ENCODE measurements around the gene RAB36.

DNA sequence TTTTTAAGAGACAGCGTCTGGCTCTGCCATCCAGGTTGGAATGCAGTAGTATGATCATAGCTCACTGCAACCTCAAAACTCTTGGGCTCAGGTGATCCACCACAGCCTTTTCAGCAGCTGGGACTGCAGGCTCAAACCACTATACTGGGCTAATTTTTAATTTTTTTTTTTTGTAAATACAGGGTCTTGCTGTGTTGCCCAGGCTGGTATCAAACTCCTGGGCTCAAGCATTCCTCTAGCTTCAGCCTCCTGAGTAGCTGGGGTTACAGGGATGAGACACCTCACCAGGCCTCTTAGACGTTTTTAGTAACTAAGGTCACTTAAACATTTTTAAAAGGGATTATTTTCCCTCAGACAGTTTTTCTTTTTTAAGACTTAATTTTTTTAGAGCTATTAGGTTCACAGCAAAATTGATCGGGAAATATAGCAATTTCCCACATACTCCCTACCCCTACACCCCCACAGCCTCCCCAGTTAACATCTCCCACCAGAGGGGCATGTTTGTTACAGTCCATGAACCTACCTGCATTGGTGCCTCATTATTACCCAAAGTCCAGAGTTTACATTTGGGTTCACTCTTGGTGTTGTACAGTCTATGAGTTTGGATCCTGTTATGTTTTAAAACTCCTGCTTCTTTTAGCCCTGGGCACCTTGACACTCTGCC lies 39.0 kb downstream of the RAB36 start:
- TF ChIP-seq, protein P1, sequence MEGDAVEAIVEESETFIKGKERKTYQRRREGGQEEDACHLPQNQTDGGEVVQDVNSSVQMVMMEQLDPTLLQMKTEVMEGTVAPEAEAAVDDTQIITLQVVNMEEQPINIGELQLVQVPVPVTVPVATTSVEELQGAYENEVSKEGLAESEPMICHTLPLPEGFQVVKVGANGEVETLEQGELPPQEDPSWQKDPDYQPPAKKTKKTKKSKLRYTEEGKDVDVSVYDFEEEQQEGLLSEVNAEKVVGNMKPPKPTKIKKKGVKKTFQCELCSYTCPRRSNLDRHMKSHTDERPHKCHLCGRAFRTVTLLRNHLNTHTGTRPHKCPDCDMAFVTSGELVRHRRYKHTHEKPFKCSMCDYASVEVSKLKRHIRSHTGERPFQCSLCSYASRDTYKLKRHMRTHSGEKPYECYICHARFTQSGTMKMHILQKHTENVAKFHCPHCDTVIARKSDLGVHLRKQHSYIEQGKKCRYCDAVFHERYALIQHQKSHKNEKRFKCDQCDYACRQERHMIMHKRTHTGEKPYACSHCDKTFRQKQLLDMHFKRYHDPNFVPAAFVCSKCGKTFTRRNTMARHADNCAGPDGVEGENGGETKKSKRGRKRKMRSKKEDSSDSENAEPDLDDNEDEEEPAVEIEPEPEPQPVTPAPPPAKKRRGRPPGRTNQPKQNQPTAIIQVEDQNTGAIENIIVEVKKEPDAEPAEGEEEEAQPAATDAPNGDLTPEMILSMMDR (IDR thresholded peaks at IDR 0.05) = no peak
- TF ChIP-seq, protein P2, sequence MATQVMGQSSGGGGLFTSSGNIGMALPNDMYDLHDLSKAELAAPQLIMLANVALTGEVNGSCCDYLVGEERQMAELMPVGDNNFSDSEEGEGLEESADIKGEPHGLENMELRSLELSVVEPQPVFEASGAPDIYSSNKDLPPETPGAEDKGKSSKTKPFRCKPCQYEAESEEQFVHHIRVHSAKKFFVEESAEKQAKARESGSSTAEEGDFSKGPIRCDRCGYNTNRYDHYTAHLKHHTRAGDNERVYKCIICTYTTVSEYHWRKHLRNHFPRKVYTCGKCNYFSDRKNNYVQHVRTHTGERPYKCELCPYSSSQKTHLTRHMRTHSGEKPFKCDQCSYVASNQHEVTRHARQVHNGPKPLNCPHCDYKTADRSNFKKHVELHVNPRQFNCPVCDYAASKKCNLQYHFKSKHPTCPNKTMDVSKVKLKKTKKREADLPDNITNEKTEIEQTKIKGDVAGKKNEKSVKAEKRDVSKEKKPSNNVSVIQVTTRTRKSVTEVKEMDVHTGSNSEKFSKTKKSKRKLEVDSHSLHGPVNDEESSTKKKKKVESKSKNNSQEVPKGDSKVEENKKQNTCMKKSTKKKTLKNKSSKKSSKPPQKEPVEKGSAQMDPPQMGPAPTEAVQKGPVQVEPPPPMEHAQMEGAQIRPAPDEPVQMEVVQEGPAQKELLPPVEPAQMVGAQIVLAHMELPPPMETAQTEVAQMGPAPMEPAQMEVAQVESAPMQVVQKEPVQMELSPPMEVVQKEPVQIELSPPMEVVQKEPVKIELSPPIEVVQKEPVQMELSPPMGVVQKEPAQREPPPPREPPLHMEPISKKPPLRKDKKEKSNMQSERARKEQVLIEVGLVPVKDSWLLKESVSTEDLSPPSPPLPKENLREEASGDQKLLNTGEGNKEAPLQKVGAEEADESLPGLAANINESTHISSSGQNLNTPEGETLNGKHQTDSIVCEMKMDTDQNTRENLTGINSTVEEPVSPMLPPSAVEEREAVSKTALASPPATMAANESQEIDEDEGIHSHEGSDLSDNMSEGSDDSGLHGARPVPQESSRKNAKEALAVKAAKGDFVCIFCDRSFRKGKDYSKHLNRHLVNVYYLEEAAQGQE (IDR thresholded peaks at IDR 0.05; ENCODE audit: insufficient read depth in 1 of 2, low read depth in 2 of 2, low read length in 1 of 2) = no peak
- TF ChIP-seq POLR2AphosphoS5 (IDR thresholded peaks at IDR 0.05; ENCODE audit: low read depth, low read length) = no peak

Measured in Panc1 (cell line).